BJ (cell line): ENCODE data around the gene HPD. TPM values are rescaled to one million over a fixed set of nuclear protein-coding genes. Genes with fewer than 3 reads are reported as not detected.

Source experiments
- CTCF ChIA-PET: fragments of 350-600 bp; formaldehyde crosslinking; extraction: SDS; loops from one replicate; lab custom pipeline; 2021; ENCODE audit warnings: antibody characterized with exemption, inconsistent platforms; lab: Yijun Ruan, JAX
- POLR2A ChIA-PET: fragments of 300-600 bp; sonication (Branson Sonifier 250); formaldehyde crosslinking; extraction: SDS; loops from one replicate; lab custom pipeline; 2021; ENCODE audit warnings: antibody characterized with exemption; lab: Charles Lee
- DNase-seq: peaks from one replicate; pipeline ENCODE4 v3.0.0-alpha.2; 2011; ENCODE audit warnings: low read depth
- H3K27me3 ChIP-seq: 2 replicates; pipeline ENCODE4 v1.6.0; 2011; ENCODE audit warnings: low read length; ENCODE audit not compliant: control insufficient read depth, insufficient read depth
- H3K36me3 ChIP-seq: 2 replicates; pipeline ENCODE4 v1.5.1; 2011; ENCODE audit warnings: low read length; ENCODE audit not compliant: control insufficient read depth, insufficient read depth
- H3K4me3 ChIP-seq: 2 replicates; pipeline ENCODE4 v1.5.1; 2011; ENCODE audit warnings: low read depth, mild to moderate bottlenecking, control low read depth, low read length
- polyA plus RNA-seq: library from polyadenylated mRNA; depleted of rRNA; stranded (reverse); fragments of >200 nt; gene quantifications from 2 replicates; pipeline ENCODE4 v1.2.3, GENCODE V29; 2011
- TF ChIP-seq, protein P1 (sequence below): IDR thresholded peaks from 2 replicates; pipeline ENCODE4 v1.5.1; 2011; ENCODE audit warnings: low read depth, mild to moderate bottlenecking, control low read depth, inconsistent platforms, low read length, moderate library complexity; ENCODE audit not compliant: insufficient read depth

The HPD gene
- polyA plus RNA-seq, 1 experiment: not detected

DNA sequence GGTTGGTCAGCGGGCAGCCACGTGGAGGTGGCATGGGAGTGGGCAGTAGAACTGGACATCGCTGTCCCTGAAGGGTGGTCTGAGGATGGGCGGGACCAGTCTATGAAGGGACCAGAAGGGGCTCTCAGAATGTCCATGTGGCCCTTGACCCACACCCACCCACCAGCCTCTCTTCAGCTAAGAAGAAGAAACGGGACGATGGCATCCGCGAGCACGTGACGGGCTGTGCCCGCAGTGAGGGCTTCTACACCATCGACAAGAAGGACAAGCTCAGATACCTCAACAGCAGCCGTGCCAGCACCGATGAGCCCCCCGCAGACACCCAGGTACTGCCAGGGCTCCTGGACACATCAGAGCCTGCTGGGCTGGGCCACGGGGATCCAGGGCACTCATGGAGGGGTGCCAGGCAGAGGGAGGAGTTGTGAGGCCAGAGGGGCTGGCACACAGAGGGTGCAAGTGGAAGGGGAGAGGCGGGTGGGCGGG lies 33.6 kb downstream of the HPD start:
- H3K4me3 ChIP-seq: no peak overlapping the region
- DNase-seq: no peak
- TF ChIP-seq, protein P1, sequence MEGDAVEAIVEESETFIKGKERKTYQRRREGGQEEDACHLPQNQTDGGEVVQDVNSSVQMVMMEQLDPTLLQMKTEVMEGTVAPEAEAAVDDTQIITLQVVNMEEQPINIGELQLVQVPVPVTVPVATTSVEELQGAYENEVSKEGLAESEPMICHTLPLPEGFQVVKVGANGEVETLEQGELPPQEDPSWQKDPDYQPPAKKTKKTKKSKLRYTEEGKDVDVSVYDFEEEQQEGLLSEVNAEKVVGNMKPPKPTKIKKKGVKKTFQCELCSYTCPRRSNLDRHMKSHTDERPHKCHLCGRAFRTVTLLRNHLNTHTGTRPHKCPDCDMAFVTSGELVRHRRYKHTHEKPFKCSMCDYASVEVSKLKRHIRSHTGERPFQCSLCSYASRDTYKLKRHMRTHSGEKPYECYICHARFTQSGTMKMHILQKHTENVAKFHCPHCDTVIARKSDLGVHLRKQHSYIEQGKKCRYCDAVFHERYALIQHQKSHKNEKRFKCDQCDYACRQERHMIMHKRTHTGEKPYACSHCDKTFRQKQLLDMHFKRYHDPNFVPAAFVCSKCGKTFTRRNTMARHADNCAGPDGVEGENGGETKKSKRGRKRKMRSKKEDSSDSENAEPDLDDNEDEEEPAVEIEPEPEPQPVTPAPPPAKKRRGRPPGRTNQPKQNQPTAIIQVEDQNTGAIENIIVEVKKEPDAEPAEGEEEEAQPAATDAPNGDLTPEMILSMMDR: no peak
- H3K27me3 ChIP-seq: no peaks in the 10 kb centered on the region
- POLR2A ChIA-PET: no interaction called here
- CTCF ChIA-PET: interaction anchor here (3.8 to 4.7 kb wide), 2 partner anchors 13 to 30 kb away, joined by 23 to 26 read pairs; partner anchors contain the start of gene RHOF
- H3K36me3 ChIP-seq: peaks cover 58% of the 10 kb centered on the region

DNA sequence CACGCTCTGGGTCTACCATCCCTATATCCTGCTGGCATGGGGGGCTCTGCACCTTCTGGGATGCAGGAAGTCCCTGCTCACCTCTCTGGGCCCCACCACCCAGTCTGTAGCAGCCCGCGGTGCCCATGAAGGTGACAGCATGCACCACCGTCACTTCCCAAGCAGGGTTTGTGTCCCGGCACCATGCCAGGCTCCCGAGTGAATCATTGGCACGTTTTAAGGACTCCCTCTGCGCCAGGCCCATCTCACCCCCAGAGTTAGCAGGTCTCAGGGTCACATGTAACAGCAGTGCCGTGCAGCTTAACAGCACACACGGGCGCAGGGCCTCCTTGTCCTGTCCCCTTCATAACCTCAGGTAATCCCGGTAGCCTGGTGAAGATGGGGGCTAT lies 34.9 kb downstream of the HPD start:
- no peaks in the 10 kb centered on the region for H3K27me3 ChIP-seq
- H3K4me3 ChIP-seq: no peak overlapping the region
- H3K36me3 ChIP-seq: peaks cover 58% of the 10 kb centered on the region
- ChIA-PET CTCF (interaction anchor here (0.8 to 3.8 kb wide), 2 partner anchors 12 to 29 kb away, joined by 3 to 23 read pairs; partner anchors contain the start of gene RHOF), POLR2A (no interaction called here)
- TF ChIP-seq, protein P1: no peak
- DNase-seq: no peak

DNA sequence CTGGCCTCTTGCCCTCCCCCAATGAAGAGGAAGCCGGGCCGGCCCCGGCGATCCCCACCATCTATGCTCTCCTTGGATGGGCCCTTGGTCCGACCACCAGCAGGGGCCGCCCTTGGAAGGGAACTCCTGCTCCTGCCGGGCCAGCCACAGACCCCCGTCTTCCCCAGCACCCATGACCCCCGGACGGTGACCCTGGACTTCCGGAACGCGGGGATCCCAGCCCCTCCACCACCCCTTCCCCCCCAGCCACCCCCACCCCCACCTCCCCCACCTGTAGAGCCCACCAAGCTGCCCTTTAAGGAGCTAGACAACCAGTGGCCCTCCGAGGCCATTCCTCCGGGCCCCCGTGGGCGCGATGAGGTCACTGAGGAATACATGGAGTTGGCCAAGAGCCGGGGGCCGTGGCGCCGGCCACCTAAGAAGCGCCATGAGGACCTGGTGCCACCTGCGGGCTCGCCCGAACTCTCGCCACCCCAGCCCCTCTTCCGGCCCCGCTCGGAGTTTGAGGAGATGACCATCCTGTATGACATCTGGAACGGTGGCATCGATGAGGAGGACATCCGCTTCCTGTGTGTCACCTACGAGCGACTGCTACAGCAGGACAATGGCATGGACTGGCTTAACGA lies 35.4 kb downstream of the HPD start:
- H3K36me3 ChIP-seq: peaks cover 53% of the 10 kb centered on the region
- no peak for DNase-seq
- TF ChIP-seq, protein P1: no peak
- CTCF ChIA-PET: interaction anchor here (3.8 kb wide), 1 partner anchor 28 kb away, joined by 23 read pairs; the partner anchor contains the start of gene RHOF
- no peaks in the 10 kb centered on the region for H3K27me3 ChIP-seq
- no peak overlapping the region for H3K4me3 ChIP-seq
- POLR2A ChIA-PET: no interaction called here

DNA sequence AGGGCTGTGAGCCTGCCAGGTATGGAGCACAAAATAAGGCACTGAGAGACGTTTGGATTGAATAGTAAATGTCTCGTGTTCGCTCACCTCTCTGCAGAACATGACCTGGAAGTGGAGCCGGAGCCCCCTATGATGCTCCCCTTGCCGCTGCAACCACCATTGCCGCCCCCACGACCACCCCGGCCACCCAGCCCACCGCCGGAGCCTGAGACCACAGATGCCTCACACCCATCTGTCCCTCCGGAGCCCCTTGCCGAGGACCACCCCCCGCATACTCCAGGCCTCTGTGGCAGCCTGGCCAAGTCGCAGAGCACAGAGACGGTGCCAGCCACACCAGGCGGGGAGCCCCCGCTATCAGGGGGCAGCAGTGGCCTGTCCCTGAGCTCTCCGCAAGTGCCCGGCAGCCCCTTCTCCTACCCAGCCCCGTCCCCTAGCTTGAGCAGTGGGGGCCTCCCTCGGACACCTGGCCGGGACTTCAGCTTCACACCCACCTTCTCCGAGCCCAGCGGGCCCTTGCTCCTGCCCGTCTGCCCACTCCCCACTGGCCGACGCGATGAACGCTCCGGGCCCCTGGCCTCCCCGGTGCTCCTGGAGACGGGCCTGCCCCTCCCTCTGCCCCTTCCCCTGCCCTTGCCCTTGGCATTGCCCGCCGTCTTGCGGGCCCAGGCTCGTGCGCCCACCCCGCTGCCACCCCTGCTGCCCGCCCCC lies 36.1 kb downstream of the HPD start:
- CTCF ChIA-PET: interaction anchor here (0.5 to 1.6 kb wide), 2 partner anchors 11 to 66 kb away, joined by 3 to 6 read pairs; partner anchors contain the start of gene PSMD9

DNA sequence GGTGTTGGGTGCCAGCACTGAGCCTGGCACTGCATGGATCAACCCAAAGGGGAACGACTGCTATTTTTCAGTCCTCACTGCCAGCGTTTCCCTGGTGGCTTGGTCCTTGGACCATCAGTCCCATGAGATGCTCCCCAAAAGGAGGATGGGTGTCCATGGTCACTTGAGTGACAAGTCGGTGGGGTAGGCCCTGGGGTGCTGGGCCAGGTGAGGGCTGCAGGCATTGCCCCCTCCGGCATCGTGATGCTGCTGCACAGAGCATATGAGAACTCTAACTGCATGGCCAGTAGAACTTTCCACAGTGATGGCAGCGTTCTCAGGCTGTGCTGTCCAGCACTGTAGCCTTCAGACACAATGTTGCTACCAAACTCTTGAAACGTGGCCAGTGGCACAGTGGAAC lies 38.6 kb downstream of the HPD start:
- CTCF ChIA-PET: interaction anchor here (0.7 to 2.1 kb wide), 4 partner anchors 8 to 68 kb away, joined by 3 to 11 read pairs (median 4); partner anchors contain the start of gene PSMD9
- H3K27me3 ChIP-seq: no peaks in the 10 kb centered on the region
- TF ChIP-seq, protein P1: no peak
- DNase-seq: no peak
- H3K4me3 ChIP-seq: no peak overlapping the region
- H3K36me3 ChIP-seq: peaks cover 52% of the 10 kb centered on the region
- POLR2A ChIA-PET: no interaction called here

More for the DNA sequence above, 36.1 kb downstream of the HPD start:
- DNase-seq: no peak
- TF ChIP-seq, protein P1: no peak
- Histone ChIP-seq H3K27me3 (no peaks in the 10 kb centered on the region), H3K4me3 (no peak overlapping the region), H3K36me3 (peaks cover 48% of the 10 kb centered on the region)
- POLR2A ChIA-PET: no interaction called here
